GM10266 (cell line): ENCODE measurements around the gene IGSF21.
"Not testable (repeated sequence)": the region's sequence is repeated elsewhere in the genome, so short reads cannot be mapped to it uniquely, and the experiment has no call there.

Source experiments
- DNase-seq: peaks from one replicate; pipeline ENCODE4 v3.0.0; 2012; ENCODE audit errors: extremely low spot score
- CTCF ChIP-seq: IDR thresholded peaks from 2 replicates; pipeline ENCODE4 v1.5.1; 2012; ENCODE audit warnings: mild to moderate bottlenecking, low read depth; ENCODE audit not compliant: control insufficient read depth, insufficient read depth; ENCODE audit errors: missing control alignments

IGSF21 gene

GRCh38 chr1:18413541-18414305, 306.1 kb downstream of the IGSF21 start:
- no peak for DNase-seq

GRCh38 chr1:18414321-18414720, 306.7 kb downstream of the IGSF21 start:
- no peak for DNase-seq
- no peak for TF ChIP-seq CTCF

More at GRCh38 chr1:18413541-18414305, 306.1 kb downstream of the IGSF21 start:
- TF ChIP-seq CTCF, result no peak

- TF ChIP-seq CTCF, result no peak
- DNase-seq, result no peak
These were observed 307.4 kb downstream of the IGSF21 start for GRCh38 chr1:18414872-18415447.

GRCh38 chr1:18415448-18416027, 307.9 kb downstream of the IGSF21 start:
- no peak for DNase-seq
- TF ChIP-seq CTCF, result no peak

- not testable (repeated sequence) for DNase-seq
These were observed 308.5 kb downstream of the IGSF21 start for GRCh38 chr1:18416126-18416525.

- DNase-seq, result no peak
- no peak for TF ChIP-seq CTCF
These were observed 310.0 kb downstream of the IGSF21 start for GRCh38 chr1:18417316-18418269.

GRCh38 chr1:18419113-18419844, 311.7 kb downstream of the IGSF21 start:
- DNase-seq, result no peak
- TF ChIP-seq CTCF, result no peak
